NCI-H2196 (cell line): ENCODE results near the gene PIK3IP1.

ENCODE experiments used
- DNase-seq: peaks from one replicate; lab custom pipeline; 2025; ENCODE audit not compliant: unreplicated experiment; lab: John Stamatoyannopoulos, UW

Gene PIK3IP1

DNA sequence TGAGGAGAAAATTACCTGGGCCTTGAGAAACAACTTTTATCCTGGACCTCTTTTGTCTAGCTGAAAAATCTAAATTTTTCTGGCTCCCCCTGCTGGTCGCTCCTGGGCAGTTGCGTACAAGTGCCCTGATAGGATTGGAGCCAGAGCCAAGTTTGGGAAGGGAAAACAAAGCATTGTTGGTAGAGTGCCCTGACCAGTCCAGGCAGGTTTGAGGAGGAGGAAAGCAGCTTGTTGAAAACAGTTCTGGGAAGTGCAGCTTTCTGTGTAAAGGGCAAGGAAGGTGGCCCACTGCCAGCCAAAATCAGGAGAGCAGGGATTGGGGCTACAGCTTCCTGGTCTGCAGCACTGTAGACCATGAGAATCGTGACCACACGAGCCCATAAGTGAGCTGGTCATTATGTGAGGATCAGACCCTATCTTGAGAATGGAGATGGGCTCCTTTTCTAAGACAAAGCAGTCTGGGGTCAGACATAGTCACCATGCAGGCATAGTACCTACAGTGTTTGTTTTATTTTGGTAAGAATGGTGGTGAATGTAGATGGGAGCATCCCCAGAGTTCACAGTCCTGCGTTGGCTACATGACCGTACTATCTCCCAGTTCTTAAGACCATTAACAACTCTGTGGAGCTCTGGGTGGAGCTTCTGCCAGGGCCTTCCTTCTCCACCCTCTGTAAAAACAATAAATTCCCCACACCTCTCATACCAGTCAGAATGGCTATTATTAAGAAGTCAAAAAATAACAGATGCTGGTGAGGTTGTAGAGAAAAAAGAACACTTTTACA lies 21.3 kb upstream of the PIK3IP1 start:
- peak; percentile 83 for DNase-seq

DNA sequence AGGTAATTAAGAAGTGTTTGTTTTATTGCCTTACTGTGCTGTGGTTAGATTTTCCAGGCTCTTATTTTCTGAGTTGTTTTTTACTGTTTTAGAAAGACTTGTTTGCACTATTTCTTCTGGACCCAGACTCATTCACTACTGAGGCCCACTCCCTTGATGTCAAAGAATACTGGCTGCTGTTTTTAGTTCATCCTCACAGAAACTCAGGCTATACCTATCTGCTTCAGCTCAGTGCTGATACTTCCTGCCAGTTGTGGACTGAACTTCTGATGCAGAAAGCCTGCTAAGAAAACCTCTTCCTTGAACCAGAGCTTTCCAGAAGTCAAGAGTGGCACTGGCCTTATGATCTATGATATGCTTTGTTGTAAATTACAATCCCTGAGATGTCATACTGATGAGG lies 15.9 kb upstream of the PIK3IP1 start:
- no peak for DNase-seq

DNA sequence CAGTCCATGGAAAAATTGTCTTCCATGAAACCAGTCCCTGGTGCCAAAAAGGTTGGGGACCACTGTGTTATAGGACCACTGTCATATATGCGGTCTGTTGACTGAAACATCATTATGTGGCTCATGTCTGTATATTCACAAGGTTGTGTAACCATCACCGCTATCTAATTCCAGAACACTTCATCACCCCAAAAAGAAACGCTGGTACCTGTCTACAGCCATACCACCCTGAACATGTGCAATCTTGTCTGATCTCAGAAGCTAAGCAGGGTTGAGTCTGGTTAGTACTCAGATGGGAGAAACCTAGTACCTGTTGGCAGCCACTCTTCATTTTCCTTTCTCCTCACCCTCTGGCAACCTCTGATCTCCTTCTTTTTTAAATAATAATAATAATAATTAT lies 12.9 kb upstream of the PIK3IP1 start:
- DNase-seq, result no peak

DNA sequence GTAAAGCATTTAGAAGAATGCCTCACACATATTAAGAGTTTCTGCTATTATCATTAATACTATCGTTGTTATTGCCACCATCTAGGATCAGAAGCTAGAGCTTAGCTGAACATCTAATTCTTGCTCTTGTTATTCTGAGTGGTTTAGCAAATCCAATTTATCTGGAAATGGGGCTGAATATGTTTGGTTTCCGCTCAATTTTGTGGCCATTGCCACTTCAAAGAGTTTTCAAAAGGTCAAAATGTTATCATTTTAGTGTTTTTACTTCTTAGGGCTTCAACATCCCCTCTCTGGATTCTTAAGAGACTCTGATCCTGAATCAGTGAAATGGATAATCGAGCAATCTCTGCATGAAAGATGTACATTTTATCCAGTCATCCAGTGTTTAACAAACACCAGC lies 10.2 kb upstream of the PIK3IP1 start:
- DNase-seq, result no peak

DNA sequence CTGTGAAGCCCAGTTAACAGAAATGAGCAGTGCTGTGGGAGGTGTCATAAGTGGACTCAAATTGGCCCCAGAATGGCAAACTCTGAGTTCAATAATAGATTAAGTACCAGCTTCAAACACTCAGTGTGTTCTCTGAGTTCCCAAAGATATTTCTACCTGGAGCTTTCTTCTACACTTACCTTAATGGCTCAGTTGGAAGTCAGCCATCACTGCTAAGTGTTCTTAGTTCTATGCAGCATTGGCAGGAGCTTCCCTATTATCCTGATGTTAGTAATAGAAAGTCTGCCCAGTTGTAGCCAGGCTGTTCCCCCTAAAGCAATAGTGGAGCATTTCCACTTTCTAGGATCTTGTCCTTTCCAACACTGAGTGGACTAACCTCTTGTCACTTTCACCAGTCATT lies 9.7 kb upstream of the PIK3IP1 start:
- no peak for DNase-seq

DNA sequence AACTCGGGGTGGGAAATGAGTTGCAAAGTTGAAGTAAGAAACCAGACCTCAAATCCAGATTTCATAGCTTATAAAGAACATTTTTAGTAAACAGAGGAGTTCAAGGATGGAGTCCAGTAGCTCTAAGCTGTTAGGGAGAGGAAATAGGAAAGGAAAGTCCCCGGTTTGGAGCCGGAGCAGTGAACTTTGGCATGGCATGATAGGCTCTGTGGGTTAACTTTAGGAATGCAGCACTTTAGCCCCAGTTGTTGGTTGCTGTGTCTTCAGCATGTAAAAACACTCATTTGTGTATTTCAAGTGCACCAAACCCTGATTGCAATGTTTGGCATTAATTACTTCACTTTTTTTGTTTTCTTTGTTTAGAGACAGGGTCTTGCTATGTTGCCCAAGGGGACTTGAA lies 8.6 kb upstream of the PIK3IP1 start:
- no peak for DNase-seq

DNA sequence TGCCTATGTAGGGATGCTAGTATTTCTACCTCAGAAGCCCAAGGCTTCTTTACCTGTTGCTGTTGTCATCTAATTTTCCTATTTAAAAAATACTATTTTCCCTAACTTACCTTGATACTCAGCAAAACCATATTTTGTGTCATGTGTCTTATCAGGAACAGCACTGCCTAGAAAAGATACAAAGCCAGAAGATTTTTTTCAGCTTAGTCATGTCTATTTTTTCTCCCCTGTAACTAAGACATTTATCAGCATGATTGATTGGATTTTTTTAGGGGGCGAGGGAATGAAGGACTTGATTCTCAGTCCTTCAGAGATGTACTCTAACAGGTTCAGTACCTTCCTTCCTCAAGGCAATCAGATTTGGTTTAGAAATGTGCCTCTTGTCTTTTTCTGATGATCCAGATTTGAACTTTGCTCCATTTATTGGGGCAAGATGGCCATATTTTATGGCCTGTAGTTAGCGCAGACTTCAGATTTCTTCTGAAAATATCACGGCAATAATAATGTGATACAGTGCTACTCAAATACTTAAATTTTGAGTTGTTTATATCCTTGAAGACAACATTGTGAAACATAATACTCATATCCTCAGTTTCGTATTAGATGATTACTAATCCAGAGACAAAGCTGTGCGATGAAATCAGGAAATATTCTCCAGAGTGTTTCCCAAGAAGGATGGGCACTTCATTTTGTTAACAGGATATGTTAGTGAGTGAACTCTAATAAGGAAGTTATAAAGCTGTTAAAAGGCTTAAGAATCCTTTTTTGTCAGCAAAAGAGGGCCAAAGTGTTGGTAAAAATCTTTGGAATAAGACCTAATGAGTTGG lies 3.8 kb upstream of the PIK3IP1 start:
- no peak for DNase-seq

DNA sequence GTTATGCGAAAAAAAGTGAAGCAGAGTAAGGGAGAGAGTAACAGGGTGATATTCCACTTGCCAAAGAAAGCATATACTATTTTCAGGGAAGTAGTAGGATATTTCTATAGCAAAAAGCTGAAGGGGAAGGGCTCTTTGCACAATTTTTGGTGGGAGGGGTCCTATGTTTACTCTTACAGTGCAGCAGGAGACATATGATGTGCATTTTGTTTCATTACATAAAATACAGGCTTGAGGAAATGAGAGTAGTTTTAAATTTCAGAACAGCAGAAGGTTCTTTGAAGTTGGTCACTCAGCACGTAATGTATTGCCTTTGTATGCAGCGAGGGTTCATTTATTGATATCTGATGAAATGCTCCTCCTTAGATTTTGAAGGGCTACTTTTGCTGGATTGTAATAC lies 3.1 kb upstream of the PIK3IP1 start:
- DNase-seq, result no peak

DNA sequence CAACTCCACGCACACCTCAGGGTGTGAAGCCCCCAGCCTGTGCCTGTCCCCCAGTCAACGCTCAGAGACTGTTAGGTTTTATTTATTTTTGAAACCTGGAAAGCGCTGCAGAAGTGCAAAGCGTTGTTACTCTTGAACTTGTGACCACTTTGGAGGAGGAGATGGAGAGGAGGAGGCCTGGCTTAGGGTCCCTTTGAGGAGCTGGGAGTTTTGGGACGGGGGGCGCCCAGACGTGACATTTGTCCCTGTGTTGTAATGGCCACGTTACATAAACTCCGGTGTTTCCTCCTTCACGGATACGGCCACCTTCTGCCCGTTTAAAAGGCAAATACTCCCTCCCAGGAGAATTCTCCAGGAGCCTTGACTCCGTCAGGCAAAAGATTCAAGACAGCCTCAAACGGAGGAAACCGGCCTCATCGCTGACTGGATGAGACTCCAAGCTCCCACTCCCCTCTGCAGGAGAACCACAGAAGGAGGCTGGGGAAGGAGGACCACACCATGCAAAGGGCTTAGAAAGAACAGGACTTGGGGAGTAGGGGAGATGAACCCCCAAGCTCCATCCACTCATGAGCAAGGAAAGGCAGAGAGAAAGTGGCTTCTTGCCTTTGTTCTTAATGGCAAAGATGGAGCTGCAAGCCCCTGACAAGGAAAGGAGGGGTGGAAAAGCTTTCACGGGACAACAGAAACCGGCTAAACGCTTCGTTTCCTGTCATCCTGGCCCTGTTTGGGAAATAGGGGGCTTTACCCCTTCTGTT lies 630 bp downstream of the PIK3IP1 start:
- DNase-seq, result no peak

DNA sequence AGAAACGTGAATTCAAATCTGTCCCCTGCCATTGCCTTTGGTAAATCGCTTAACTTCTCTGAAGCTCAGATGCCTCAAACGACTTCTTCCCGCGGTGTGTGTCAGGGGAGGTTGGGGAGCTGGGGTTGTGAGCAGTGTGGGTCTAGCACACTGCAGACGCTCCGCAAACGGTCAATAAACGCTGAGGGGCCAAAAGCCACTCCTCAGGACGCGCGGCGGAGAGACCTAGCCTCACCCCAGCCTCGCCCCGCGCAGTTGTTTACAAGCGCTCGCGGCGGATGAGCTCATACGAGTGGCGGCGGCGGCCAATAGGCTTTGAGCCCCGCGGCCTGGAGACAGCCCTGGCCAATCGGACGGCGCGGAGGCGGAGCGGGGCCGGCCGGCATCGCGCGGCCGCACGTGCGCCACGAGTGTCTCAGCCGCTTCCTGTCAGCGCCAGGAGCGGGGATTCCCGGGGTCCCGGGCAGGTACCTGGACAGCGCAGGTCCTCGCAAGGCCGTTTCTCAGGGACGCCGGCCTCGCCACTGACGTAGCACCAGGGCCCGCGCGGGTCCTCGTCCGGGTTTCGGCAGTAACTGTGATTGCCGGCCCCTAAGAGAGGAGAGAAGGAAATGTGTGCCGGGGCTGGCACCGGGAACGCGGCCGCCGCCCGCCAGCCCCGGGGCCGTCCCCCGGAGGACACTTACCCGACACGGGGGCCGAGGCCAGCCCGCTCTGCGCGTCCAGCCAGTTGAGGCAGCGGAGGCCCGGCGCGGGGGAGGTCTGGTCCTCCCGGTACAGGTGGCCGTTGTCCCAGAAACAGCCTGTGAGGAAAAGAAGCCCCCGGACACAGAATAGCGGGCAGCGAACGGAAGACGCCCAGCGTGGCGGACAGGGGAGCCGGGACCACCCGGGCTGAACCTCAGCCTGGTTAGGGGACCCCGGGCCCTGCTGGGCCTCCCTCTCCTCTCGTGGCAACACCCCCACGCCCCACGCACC lies 1.5 kb downstream of the PIK3IP1 start:
- peak; percentile 78 for DNase-seq

DNA sequence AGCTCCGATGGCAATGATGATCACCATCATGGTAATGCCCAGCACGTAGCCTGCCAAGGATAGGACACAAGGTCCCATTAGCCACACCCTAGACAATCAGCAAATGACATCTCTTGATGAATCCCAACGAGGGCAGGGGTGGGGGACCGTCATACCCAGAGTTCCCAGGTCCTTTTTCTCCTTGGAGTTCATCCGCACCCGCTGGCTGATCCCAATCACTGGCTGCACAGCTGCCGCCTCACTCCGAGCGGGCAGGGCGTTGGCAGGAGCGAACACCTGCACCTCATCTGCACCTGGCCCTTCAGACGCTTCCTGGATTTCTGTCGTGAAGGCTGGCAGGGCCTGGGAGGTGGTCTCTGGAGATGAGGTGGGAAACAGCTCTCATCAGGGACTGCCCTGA lies 2.9 kb downstream of the PIK3IP1 start:
- DNase-seq, result no peak

DNA sequence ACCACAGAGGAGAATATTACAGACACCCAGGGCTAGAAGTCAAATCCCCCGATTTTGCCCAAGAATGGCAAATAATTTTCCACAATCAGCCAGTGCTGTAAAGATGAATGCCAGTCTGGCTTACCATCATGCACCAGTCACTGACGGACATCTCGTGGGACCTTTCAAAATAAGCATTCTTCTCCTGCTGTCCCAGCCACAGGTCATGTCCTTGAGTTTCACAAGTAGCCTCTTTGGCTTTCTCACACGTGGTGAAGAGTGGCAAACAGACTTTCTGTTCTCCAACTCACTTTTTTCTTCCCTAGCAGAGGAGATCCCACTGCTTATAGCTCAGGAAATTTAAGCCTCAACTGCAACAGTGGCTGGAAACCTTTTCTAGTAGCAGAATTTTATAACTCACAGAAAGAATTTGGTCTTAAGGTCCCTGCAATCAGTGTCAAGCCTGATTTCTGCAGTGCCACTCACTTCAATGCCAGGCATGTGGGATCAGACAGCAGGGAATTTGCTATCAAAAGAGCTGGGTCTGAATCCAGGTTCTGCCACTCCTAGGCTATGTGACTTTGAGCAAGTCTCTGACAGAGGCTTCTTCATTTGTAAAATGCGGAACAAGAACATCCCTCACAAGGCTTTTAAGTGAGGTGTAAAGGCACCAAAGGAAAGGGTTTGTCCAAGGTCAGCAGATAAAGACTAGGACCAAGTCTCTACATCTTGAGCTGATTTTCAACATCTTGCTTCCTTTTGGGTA lies 3.6 kb downstream of the PIK3IP1 start:
- no peak for DNase-seq

DNA sequence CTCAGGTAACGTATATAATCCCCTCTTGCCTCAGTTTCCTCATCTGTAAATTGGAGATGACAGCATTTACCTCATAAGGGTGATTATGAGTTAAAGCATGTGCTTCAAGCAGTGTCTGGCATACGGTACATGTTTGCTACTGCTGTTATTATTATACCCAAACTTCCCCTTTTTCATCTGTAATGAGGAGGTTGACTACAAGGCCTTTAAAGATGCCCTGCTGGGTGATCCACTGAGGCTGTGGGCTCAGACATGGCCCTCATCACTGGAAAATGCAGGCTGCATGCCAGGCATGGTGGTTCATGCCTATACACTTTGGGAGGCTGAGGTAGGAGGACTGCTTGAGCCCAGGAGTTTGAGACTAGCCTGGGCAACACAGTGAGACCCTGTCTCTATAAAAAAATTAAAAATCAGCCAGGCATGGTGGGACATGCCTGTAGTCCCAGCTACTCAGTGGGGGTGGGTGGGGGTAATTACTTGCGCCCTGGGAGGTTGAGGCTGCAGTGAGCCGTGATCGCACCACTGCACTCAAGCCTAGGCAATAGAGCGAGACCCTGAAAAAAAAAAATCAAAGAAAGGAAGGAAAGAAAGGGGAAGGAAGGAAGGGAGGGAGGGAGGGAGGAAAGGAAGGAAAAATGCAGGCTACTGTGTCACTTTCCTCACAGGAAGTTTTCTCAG lies 4.3 kb downstream of the PIK3IP1 start:
- no peak for DNase-seq

DNA sequence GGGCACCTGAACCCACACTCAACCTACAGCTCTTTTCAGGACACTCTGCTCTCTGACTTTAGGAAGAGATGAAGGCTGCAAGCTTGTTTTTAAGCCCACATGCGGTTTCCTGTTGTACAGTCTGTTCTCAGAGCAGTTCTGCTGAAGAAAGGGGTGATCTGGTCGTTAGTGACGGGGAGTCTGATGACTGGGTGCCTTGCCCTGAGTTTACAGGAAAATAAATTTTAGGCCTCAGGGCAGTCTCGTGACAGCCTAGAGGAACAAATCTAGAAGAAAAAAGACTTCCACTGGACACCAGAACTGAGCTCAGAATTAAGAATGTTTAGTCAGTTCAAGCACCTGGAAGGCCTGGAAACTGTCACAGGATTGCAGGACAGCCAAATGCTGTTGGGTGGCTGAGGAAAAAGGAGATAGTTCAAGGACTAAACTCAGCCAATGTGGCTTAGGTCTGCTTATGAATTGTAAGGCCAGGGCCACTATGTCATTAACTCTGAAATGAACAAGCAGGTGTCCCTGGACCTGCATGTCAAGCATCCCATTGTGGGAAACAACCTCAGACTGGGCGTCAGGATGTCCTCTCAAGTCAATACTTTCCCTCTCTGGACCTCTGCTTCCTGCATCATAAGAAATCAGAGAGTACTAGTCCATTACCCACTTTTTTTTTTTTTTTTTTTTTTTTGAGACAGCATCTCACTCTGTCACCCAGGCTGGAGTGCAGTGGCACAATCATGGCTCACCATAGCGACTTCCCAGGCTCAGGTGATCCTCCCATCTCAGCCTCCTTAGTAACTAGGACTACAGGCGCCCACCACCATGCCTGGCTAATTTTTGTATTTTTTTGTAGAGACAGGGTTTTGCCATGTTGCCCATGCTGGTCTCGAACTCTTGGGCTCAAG lies 5.7 kb downstream of the PIK3IP1 start:
- DNase-seq, result no peak

DNA sequence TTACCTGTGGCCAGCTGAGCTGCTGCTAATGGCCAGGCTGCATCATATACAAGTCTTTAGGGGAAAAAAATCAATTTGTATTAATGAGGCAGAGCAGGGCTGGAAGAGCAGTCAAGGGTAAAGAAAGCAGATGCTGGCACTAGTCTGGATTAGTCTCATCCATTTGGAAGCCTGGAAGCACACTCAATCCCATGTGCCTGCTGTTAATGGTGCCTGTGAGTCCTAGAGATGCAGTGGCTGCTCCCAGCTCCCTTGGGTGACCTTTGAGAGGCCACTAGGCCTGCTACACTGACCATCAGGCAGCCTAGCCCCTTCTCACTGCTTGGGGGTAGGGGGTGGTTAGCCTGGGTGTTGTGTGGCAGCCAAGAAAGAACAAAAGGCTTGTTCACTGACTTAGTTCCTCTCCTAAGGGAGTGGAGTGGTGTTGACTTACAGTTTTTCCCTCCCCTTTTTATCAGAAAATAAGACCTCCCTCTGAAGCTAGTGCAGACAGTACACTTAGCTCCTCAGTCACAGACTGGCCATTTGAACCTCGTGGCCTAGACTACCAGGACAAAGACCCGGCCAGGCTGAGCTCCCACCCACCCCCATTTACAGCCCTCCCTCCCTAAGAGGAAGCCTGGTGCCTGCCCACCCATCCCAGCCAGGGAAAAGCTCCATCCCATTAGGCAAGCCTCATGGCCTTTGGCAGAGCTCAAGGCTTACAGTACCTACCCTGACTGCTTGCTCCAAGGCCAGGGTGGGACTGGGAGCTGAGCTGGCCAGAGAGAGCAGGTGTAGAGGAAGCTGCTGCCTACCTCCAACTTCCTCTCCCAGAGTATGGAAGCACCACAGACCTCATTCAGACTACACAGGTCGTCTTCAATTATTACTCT lies 7.8 kb downstream of the PIK3IP1 start:
- DNase-seq, result peak; percentile 21

DNA sequence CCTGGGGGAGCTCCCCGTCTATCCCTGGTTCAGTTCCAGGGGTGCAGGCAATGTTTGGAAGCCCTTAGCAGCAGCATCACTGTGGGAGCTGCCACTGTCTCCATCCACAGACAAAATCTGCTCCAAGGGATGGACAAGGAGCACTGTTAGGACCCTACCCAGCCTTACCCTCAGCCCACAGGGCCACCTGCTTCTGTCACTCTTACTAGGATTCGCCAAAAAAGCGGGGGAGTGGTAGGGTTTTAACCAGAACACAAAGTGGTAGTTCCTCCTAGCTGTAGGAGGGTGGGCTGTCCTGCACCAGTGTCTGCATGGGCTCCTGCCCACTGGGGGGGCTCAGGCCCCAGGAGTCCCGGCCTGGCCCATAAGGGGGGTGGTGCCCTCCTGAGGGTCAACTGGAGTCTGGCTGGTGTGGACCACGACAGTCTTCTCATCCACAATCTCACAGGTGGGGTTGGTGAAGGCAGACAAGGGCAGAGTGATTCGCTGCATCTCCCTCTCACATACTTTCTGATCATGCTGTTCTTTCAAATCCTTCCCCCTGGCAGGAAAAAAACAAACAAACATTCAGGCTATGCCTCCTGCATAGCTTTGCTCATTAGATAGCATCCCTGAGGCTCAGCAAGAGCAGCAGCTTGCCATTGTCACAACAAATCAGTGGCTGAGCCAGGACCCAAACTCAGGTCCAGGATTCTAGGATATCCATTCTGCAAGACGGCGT lies 9.4 kb downstream of the PIK3IP1 start:
- no peak for DNase-seq

DNA sequence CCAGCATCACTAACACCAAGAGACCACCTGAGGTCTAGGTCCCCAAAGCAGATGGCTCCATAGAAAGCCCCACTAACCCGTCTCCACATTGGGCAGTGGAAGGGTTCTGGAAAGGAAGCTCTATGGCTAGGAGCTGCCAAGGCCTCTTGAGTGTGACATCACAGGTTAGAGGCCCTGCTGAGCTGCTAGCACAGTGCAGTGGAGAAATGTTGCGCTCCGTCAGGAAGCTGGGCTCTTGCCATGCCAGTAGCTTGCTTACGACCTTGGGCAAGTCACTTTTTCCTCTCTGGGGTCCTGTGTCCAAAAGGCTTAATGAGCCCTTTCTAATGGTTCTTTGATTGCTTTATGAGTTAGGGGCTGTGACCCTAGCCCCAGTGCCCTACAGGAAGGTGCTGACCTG lies 10.6 kb downstream of the PIK3IP1 start:
- no peak for DNase-seq
